ENCODE data around the gene DLX5. TPM values are rescaled to one million over a fixed set of nuclear protein-coding genes. Genes with fewer than 3 reads are reported as not detected.

DLX5 gene
- total and polyA plus RNA-seq, 2 donors (not counting 3 experiments of a cell fraction or from before 2014, with no cell fraction given), result not detected

- peaks cover 33 to 53% of the 10 kb centered on the region in 2 experiments for H3K27me3 ChIP-seq (ENCODE audit: control insufficient read depth in 2 of 2, insufficient read depth in 2 of 2, low read length in 2 of 2)
- H3K9ac ChIP-seq (replicated peaks; ENCODE audit: extremely low read depth, insufficient read depth, low read length), result no peak overlapping the region
- no peak for TF ChIP-seq GATA2 (IDR thresholded peaks at IDR 0.05; ENCODE audit: insufficient read depth, insufficient read length, low read depth, low read length)
- intact Hi-C loops (cut with micrococcal nuclease) (no loop called here), dilution Hi-C loops (cut with MboI; ENCODE audit: extremely low pct_ligation_motif_present, low sequenced_read_pairs) (no loop called here)
- H3K36me3 ChIP-seq (ENCODE audit: control insufficient read depth in 2 of 2, extremely low read depth in 1 of 2, insufficient read depth in 2 of 2, low read length in 2 of 2), result no peaks in the 10 kb centered on the region
- H2AFZ ChIP-seq (ENCODE audit: low read depth, low read length), result no peak overlapping the region
- no TSS peak for BruUV-seq (replicated peaks)
- H4K20me1 ChIP-seq (replicated peaks; ENCODE audit: control insufficient read depth, extremely low read depth, insufficient read depth, low read length), result no peaks in the 10 kb centered on the region
- no peak overlapping the region for H3K4me3 ChIP-seq (replicated peaks in 1 of 3; ENCODE audit: insufficient read depth in 1 of 3, low read depth in 1 of 3, low read length in 3 of 3)
- FAIRE-seq (no peak), DNase-seq (ENCODE audit: low read depth, low spot score) (no peak)
- H3K79me2 ChIP-seq (ENCODE audit: control insufficient read depth, insufficient read depth, low read length), result no peaks in the 10 kb centered on the region
- no peak overlapping the region for H3K4me2 ChIP-seq (ENCODE audit: insufficient read depth, low read length)
- H3K9me3 ChIP-seq (replicated peaks; ENCODE audit: control insufficient read depth, insufficient read depth, low read length), result no peaks in the 10 kb centered on the region
- CTCF ChIA-PET, result interaction anchor here (0.8 kb wide), 1 partner anchor 14 kb away, joined by 3 read pairs; no protein-coding TSS in a partner anchor
- POLR2A ChIA-PET, result no interaction called here
- H3K4me1 ChIP-seq (ENCODE audit: control insufficient read depth, extremely low read depth, insufficient read depth, low read length), result no peaks in the 10 kb centered on the region
- no peaks in the 10 kb centered on the region for H3K9me1 ChIP-seq (replicated peaks; ENCODE audit: control insufficient read depth, extremely low read depth, insufficient read depth, low read length)
- H3K27ac ChIP-seq (ENCODE audit: insufficient read depth, low read depth, low read length), result no peak overlapping the region
These were observed 37.7 kb downstream of the DLX5 start for GRCh38 chr7:96986901-96987300.

- no peaks in the 10 kb centered on the region for H3K9me1 ChIP-seq (replicated peaks; ENCODE audit: control insufficient read depth, extremely low read depth, insufficient read depth, low read length)
- POLR2A ChIA-PET, result no interaction called here
- H3K4me2 ChIP-seq (ENCODE audit: insufficient read depth, low read length), result no peak overlapping the region
- no peak overlapping the region for H3K27ac ChIP-seq (ENCODE audit: insufficient read depth, low read depth, low read length)
- H3K27me3 ChIP-seq (ENCODE audit: control insufficient read depth in 2 of 2, insufficient read depth in 2 of 2, low read length in 2 of 2), result peaks cover 28 to 44% of the 10 kb centered on the region in 2 experiments
- CTCF ChIA-PET, result interaction anchor here (0.8 kb wide), 1 partner anchor 13 kb away, joined by 3 read pairs; no protein-coding TSS in a partner anchor
- no peaks in the 10 kb centered on the region for H4K20me1 ChIP-seq (replicated peaks; ENCODE audit: control insufficient read depth, extremely low read depth, insufficient read depth, low read length)
- intact Hi-C loops (cut with micrococcal nuclease) (no loop called here), dilution Hi-C loops (cut with MboI; ENCODE audit: extremely low pct_ligation_motif_present, low sequenced_read_pairs) (no loop called here)
- H3K36me3 ChIP-seq (ENCODE audit: control insufficient read depth in 2 of 2, extremely low read depth in 1 of 2, insufficient read depth in 2 of 2, low read length in 2 of 2), result no peaks in the 10 kb centered on the region
- no peak for FAIRE-seq
- no peaks in the 10 kb centered on the region for H3K4me1 ChIP-seq (ENCODE audit: control insufficient read depth, extremely low read depth, insufficient read depth, low read length)
- TF ChIP-seq POLR2AphosphoS5 (IDR thresholded peaks at IDR 0.05; ENCODE audit: insufficient read depth, low read depth, low read length), result no peak
- no peak for TF ChIP-seq CTCF (IDR thresholded peaks at IDR 0.05; ENCODE audit: extremely low read depth in 1 of 2, insufficient read depth in 1 of 2, low read depth in 1 of 2, low read length in 2 of 2)
- TF ChIP-seq EZH2 (IDR thresholded peaks at IDR 0.05; ENCODE audit: borderline replicate concordance, low read depth, low read length, severe bottlenecking), result no peak
- no peak for TF ChIP-seq MYC (IDR thresholded peaks at IDR 0.05; ENCODE audit: low read depth, low read length)
- no peak for TF ChIP-seq FOS (IDR thresholded peaks at IDR 0.05; ENCODE audit: borderline replicate concordance, insufficient read depth, low read length)
- no peak for TF ChIP-seq POLR2A (IDR thresholded peaks at IDR 0.05; ENCODE audit: low read depth, low read length)
- TF ChIP-seq GATA2 (IDR thresholded peaks at IDR 0.05; ENCODE audit: insufficient read depth, insufficient read length, low read depth, low read length), result no peak
- BruUV-seq (replicated peaks), result no TSS peak
- H2AFZ ChIP-seq (ENCODE audit: low read depth, low read length), result no peak overlapping the region
- H3K9me3 ChIP-seq (replicated peaks; ENCODE audit: control insufficient read depth, insufficient read depth, low read length), result no peaks in the 10 kb centered on the region
- H3K9ac ChIP-seq (replicated peaks; ENCODE audit: extremely low read depth, insufficient read depth, low read length), result no peak overlapping the region
- no peak overlapping the region for H3K4me3 ChIP-seq (replicated peaks in 1 of 3; ENCODE audit: insufficient read depth in 1 of 3, low read depth in 1 of 3, low read length in 3 of 3)
- H3K79me2 ChIP-seq (ENCODE audit: control insufficient read depth, insufficient read depth, low read length), result no peaks in the 10 kb centered on the region
- DNase-seq (ENCODE audit: low read depth, low spot score), result no peak
These were observed 38.6 kb downstream of the DLX5 start for GRCh38 chr7:96985992-96986391.

All from endothelial cell of umbilical vein (primary cell).